GM18951 (cell line): ENCODE measurements around the gene RERE.

Experiments used
- POLR2A ChIP-seq: IDR thresholded peaks from 4 replicates; pipeline ENCODE4 v1.6.1; 2011; ENCODE audit warnings: mild to moderate bottlenecking; ENCODE audit not compliant: insufficient read length, insufficient read depth; ENCODE audit errors: extremely low read depth
- in situ Hi-C: fragments of 300-500 bp; cut with MboI; formaldehyde crosslinking; loops from one replicate; pipeline ENCODE4 v1.12.0; 2022; ENCODE audit warnings: low sequenced_read_pairs, mixed read lengths, inconsistent platforms; ENCODE audit not compliant: unreplicated experiment

The RERE gene

GRCh38 chr1:8303141-8303540 is 514.3 kb downstream of the RERE start:
- in situ Hi-C loops: no loop called here
- no peak for TF ChIP-seq POLR2A
